Measurements from ENCODE around the gene SPHK1.

- TF ChIP-seq POLR2A (IDR thresholded peaks at IDR 0.05) (no peak), CTCF (IDR thresholded peaks at IDR 0.05) (no peak)
Observed at GRCh38 chr17:76426853-76427252, 42.4 kb downstream of the SPHK1 start.
